Measurements from ENCODE around the gene NATD1.

The NATD1 gene

DNA sequence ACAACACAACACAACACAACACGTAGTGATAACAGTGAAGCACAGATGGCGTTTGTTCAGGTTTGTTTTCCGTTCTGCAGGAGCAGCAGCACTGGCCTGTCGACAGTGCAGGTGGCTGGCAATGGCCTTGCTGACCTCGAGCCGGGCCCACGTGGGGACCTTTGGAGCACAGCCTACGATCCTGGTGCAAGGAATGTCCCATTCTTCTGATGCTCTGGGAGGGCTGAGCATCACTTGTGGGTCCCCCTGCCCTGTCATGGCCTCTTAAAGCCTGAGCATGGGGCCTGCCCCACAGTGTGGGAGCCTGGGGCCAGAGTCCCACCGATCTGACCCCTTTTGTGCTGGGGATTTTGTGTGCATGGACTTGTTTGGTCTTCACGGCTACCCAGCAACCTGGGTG, 38.1 kb upstream of the NATD1 start:
- no peak for DNase-seq (ENCODE audit: extremely low read depth in 1 of 2, low read depth in 1 of 2)

GRCh38 chr17:21289902-21290571, 36.8 kb upstream of the NATD1 start:
- DNase-seq (ENCODE audit: extremely low read depth in 1 of 2, low read depth in 1 of 2), result no peak

DNA sequence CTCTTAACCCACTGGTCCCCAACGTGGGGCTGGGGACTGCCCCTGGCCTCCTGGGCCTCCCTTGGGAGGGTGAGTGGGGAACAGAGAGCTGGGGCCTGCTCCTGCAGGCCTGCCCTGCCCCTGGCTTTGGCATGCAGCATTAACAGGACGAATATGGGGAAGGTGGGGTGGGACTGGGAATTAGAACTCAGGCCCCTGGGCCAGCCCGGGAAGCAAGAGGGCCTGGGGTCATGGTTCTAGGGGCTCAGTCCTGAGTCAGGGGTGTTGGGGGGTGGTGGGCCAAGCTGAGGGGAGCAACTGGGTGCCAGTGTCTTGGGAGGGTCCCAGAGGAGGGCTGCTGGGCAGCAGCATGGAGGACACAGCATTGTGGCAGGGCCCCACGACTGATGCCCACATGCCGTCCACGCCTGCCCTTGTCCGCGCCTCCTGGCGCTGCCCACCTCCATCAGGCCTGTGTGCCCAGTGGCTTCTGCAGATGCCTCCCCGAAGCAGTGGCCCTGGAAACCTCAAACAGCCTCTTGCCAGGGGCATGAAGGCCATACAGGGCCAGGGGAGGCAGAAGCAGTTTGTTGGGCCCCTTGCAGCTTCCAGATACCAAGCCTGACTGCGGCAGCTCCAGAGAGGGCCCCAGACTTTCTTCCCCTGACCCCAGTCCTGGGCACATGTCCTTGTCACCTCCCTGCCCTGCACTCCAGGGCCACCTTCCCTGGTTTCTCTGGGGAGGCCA, 36.1 kb upstream of the NATD1 start:
- no peak for DNase-seq (ENCODE audit: extremely low read depth in 1 of 2, low read depth in 1 of 2)

- no peak for DNase-seq (ENCODE audit: extremely low read depth in 1 of 2, low read depth in 1 of 2)
These were observed 35.4 kb upstream of the NATD1 start for GRCh38 chr17:21288571-21289017.

DNA sequence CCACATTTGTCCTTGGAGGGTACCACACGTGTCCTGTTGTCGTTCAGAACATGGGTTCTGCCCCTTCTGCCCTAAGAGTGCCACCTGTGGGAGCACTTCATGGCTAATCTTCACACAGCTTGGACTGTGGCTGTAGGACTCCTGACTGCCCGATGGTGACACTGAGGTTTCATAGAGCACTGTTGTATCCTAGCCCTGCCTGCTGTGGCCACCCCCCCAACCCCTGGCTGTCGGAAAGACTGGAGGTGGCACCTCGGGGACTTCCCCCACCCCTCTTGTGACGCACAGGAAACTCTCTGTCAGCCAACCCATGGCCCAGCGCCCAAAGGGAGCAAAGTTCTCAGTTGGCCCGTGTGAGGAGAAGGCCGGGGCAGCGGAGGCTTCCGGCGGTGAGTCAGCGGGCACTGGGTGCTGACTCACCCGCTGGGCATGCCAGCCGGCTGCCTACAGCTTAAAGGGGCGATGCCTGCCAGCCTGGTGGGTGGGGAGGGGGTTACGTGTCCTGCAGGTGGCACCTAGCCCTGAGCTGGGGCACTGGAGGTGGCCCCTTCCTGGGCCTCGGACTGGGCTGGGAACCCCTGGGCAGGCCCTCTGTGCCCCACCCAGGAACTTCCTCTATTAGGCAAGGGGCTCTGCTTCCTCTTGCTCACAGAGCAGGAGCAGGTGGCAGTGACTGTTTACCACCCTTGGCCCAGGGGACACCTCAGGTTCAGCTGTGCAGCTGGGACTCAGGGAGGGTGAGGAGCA, 34.7 kb upstream of the NATD1 start:
- DNase-seq (ENCODE audit: extremely low read depth in 1 of 2, low read depth in 1 of 2), result peak; percentile 93 to 96

DNA sequence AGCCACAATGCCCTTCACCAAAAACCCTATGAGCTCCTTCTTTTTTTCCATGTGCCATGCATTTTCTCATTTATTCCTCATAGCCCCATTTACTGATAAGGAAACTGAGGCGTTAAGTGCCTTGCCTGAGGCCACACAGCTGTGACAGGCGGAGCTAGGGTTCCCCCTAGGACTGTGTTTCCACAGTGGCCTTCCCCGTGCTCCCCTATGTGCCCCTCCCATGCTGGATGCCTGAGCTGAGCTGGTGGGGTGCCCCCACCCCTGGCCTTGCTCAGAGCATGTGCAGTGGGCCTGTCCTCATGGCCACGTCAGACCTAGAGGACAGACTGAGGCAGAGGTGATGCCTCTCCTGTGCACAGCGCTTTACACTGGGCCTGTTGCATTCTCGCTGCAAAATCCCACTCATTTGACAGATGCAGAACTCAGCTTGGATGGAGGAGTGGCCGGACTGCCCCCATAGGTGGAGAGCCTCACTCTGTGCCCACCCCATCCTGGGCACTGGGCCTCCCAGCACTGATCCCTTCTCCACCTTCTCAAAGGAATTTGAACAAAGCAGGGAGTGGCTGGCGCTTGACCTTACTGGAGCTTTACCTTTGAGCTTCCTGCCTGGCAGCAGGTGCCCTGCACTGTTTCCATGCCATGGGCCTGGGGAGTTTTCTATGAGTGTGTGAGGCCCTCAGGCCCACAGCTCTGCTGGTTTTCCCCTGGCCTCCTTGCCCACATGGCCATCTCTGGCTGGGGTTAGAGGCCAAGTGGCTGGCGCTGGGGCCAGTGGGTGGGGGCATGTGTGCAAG, 33.9 kb upstream of the NATD1 start:
- no peak for DNase-seq (ENCODE audit: extremely low read depth in 1 of 2, low read depth in 1 of 2)

GRCh38 chr17:21286066-21286770, 33.0 kb upstream of the NATD1 start:
- no peak for DNase-seq (ENCODE audit: extremely low read depth in 1 of 2, low read depth in 1 of 2)

DNA sequence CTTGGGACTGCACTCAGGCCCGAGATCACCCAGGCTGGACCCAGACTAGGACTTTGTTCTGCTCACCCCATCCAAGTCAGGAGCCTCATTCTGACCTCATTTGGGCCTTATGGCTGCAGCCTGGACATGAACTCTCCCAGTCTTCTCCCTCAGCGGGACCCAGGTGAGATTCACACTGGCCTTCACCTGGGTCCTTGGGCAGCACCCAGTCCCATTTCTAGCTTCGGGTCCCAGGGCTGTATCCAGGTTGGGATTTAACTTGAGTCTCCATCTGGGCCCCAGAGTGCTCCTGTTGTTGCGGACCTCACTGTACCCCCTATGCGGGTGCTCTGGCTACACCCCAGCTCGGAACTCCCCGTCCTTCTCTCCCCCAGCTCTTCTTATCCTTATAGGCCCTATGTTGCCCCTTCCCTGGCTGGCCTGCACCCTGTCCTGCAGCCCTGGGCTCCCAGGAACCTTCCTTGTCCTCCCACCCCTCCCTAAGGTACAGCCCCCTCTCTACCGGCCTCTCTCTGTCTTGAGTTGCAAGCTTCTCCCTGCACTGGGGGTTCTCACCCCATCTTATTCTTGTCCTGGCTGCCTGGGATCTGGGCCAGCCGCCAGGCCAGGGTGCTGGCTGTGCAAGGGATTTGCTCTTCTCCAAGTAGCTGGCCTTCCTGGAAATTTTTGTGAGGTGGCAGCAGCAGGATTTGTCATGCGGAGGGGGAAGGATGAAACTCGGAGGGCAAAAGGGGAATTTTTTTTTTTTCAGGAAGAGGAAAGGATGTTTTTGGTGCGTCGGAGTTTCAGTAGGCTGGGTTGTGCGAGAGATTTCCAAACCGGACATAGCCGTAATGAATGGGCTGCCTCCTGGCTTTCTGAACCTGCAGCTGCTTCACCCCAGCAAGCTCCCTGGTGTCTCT, 32.2 kb upstream of the NATD1 start:
- no peak for DNase-seq (ENCODE audit: extremely low read depth in 1 of 2, low read depth in 1 of 2)

- DNase-seq (ENCODE audit: extremely low read depth in 1 of 2, low read depth in 1 of 2), result peak; percentile 98
These were observed 31.3 kb upstream of the NATD1 start, which contains the start of gene MAP2K3 for GRCh38 chr17:21284319-21285163. Gene MAP2K3, plus strand, starts transcription at chr17:21284711. Its CDS starts 210 bp downstream, at chr17:21284921.

- DNase-seq (ENCODE audit: extremely low read depth in 1 of 2, low read depth in 1 of 2), result no peak
These were observed 30.5 kb upstream of the NATD1 start for GRCh38 chr17:21283482-21284318.

DNA sequence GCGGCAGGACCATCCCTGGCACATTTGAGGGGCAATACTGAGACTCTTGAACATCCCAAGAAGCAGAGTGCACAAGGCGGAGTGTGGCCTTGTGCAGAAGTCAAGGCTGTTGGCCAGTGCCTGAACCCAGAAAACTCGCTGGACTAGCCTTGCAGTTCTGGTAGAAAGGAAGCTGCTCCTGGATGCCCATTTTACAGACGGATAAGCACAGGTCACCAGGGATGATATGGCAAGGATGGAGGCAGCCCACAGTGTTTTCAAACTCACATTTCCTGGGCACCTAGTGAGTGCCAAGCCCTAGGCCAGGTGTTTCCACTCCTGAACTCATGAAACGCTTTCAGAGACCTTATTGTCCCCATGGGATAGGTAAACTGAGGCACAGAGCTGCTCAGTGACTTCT, 29.6 kb upstream of the NATD1 start:
- no peak for DNase-seq (ENCODE audit: extremely low read depth in 1 of 2, low read depth in 1 of 2)

DNA sequence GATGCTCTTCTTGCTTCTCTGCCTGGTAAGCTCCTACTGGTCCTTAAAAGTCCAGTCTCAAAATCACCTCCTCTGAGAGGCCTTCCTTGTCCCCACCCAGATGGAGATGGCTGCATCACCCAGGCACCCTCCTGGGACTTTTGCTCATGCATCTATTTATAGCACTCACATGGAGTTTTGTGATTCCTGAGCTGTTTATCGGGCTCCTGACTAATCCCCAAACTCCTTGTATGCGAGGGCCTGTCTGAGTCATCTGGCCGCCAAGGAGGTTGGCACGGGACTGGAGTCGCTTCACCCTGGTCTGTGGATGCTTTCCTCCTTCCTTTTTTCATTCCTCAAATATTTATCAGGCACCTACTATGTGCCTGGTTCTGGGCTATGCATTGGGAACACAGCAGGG, 29.0 kb upstream of the NATD1 start:
- DNase-seq (ENCODE audit: extremely low read depth in 1 of 2, low read depth in 1 of 2), result no peak

DNA sequence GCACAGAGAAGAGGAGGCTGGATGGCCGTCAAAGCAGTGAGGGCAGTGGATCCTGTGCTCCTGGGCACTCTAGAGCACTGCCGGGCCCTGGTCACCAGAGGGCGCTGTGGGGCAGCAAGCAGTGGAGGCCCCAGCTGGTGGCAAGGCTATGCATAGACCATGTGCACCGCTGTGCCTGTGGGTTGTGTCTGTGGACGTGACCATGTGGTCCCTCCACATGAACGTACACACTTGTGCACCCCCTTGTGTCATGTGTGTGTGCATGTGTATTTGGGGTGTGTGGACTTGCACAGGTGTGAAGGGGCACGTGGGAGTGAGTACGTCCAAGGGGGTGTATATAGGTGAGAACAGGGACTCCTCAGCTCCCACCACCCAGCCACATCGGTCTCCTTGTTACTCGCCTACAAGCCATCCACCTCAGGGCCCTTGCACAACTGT, 26.9 kb upstream of the NATD1 start:
- DNase-seq (ENCODE audit: extremely low read depth in 1 of 2, low read depth in 1 of 2), result peak; percentile 73 to 82

- DNase-seq (ENCODE audit: extremely low read depth in 1 of 2, low read depth in 1 of 2), result no peak
These were observed 26.4 kb upstream of the NATD1 start for GRCh38 chr17:21279582-21279981.

DNA sequence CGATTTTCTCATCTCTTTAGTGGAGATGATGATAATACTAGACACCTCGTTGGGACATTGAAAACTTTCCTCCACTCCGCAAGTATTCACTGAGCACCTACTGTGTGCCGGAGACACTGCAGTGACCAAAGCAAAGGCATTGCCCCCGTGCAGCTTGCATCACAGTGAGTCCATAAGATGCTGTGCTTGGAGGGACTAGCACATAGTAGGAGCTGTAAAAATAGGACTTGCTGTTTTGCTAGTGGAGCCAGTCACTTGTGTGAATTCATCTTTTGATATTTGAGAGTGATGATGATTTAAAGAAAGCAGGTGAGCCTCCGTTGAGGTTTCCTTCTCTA, 26.0 kb upstream of the NATD1 start:
- no peak for DNase-seq (ENCODE audit: extremely low read depth in 1 of 2, low read depth in 1 of 2)

DNA sequence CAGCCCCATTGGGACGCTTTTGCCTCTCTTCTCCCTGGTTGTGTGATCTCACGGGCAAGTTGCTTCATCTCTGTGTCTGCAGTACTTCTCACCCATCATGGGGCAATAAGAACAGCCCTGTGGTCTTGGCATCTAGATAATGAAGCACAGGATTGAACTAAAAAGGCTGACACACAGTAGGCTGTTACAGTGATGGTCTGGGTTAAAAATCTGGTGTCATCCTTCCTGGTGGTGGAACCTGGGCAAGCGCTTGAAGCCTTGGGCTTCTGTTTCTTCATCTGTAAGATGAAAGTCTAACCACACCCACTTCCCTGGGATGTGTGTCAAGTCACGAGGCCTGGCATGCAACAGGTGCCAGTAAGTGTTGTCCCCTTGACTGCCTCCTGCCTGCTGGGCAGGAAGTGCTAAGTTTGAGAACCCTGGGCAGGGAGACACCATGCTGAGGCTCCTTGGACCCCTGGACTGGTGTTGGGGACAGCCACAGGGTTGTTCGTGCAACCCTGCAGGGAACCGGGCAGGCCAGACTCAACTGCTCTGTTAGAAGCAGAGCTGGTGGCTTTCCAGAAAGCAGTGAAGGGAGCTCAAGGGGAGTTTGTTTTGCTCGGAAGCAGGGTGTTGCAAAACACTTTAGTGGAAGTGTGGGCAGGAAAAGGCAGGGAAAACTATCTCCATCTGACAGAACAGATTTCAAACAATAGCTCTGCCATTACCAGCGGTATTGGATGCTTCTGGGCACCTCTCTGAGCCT, 25.4 kb upstream of the NATD1 start:
- DNase-seq (ENCODE audit: extremely low read depth in 1 of 2, low read depth in 1 of 2), result no peak

DNA sequence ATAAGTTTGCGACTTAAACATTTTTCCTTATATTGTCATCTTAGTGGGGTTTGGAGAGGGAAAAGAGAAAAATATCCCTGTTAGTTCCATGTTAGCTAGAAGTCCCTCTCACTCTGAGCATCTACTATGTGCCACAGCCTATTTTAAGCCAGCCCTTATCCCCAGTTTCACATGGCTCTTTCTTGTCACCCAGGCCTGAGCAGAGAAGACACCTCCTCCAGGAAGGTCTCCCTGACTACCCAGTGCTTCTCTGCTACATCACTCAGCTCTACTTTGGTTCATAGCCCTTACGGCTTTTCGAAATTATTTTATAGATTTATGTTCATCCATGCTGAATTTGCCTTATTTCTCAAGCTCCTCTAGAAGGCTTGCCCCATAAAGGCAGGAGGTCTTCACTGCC, 24.1 kb upstream of the NATD1 start:
- no peak for DNase-seq (ENCODE audit: extremely low read depth in 1 of 2, low read depth in 1 of 2)

Measured in stimulated activated CD8-positive, alpha-beta memory T cell treated with anti-CD3 and anti-CD28 coated beads, Interleukin-7, amount 100 ng/mL, for 48 hours (primary cell).